HG03378 (cell line): ENCODE results near the gene MAMDC2.

ENCODE experiments used
- ATAC-seq: cut with Tn5 transposase; IDR thresholded peaks from one replicate; pipeline ENCODE4 v1.9.1; 2021; ENCODE audit warnings: mild to moderate bottlenecking, moderate library complexity; ENCODE audit not compliant: unreplicated experiment

MAMDC2 gene, protein sequence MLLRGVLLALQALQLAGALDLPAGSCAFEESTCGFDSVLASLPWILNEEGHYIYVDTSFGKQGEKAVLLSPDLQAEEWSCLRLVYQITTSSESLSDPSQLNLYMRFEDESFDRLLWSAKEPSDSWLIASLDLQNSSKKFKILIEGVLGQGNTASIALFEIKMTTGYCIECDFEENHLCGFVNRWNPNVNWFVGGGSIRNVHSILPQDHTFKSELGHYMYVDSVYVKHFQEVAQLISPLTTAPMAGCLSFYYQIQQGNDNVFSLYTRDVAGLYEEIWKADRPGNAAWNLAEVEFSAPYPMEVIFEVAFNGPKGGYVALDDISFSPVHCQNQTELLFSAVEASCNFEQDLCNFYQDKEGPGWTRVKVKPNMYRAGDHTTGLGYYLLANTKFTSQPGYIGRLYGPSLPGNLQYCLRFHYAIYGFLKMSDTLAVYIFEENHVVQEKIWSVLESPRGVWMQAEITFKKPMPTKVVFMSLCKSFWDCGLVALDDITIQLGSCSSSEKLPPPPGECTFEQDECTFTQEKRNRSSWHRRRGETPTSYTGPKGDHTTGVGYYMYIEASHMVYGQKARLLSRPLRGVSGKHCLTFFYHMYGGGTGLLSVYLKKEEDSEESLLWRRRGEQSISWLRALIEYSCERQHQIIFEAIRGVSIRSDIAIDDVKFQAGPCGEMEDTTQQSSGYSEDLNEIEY

GRCh38 chr9:70043689-70044489 is at the start of gene MAMDC2:
MAMDC2 (plus strand) TSS chr9:70043848; CDS start chr9:70044198, 350 bp downstream.
- no peak for ATAC-seq

DNA sequence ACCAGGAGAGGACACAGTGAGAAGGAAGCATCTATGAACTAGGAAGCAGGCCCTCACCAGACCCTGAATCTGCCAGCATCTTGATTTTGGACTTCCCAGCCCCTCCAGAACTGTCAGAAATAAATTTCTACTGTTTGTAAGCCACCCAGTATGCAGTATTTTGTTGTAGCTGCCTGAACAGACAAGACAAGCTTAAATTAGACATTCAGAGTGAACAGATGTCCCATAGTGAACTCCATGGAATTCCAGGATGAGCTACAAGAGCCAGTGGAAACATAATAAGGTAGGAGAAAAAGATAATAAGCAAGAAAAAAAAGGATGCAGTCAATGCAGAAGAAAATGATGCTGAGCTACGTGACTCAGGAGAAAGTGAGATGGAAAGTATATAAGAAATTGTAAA is 47.8 kb upstream of the MAMDC2 start:
- ATAC-seq = no peak

DNA sequence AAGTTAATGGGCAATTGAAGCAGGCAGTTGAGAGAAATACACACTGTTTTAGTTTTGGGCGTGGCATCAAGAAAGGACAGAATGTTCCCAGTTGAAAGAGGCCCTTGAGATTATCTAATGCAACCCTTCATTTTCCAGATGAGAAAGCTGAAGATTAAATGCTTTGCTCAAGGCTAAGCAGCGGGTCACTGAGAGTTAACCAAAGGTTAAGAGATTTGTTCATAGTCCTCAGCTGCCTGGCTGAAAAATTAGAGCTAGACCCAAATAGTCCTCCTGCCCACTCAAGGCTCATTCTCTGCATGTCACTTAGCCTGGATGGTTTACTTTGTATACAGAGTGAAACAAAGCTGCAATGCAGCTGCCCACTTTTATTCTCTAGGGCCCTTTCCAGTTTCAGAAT is 46.7 kb upstream of the MAMDC2 start:
- ATAC-seq = no peak

GRCh38 chr9:69997524-69997923 is 46.1 kb upstream of the MAMDC2 start:
- no peak for ATAC-seq

DNA sequence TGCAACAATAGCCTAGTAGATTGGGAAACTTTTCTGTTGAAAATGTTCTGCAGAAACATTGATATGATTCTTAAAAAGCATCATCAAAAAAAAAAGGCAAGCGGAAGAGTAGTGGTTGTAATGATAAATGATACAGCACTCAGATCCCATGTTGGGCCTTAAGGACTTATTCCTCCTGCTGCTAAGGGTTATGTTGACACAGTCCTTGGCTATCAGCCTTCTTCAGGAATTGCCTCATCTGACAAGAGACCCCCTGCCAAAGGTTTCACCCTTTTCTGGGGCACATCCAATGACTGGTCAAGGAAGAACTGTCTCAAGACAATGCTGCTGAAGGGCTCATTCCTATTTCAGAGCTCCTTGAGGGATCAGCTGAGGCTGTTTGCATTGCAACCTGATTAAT is 44.3 kb upstream of the MAMDC2 start:
- no peak for ATAC-seq

GRCh38 chr9:70000469-70000868 is 43.2 kb upstream of the MAMDC2 start:
- no peak for ATAC-seq

GRCh38 chr9:70003901-70004714 is 39.5 kb upstream of the MAMDC2 start:
- ATAC-seq = no peak

DNA sequence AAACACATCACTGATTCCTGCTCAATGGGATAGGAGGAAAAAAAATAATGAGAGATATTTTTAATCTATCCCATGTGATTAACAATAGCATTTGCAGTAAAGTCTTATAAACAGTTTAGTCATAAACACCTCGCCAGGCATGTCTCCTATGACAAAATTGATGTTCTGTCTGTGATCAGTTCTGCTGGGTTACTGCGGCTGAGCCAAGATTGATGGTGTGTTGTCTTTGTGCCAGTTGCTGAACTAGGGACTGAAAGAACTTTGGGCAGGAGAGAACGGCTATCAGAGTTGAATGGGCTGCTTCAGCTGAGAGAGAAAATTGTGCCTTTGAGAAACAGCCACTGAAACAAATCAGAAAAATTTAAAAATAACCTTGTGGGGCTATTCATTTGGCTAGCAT is 37.3 kb upstream of the MAMDC2 start:
- ATAC-seq = no peak

DNA sequence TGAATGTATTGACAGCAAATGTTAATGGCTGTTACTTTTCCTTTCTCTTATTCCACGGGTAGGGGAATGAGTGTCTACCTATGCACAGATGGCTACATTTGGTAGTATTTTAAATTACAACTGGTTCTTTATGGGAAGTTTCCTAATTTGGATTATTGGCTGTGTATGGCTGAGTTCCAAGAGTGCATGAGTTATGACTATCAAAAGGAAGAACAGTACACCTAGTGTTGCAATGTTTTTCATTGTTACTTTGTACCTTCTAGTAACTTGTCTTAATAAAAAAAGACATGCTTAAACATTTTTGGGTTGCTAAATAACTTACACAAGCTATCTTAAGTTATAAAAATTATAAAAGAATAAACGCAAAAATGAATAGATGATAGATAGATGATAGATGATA is 35.8 kb upstream of the MAMDC2 start:
- ATAC-seq = no peak

DNA sequence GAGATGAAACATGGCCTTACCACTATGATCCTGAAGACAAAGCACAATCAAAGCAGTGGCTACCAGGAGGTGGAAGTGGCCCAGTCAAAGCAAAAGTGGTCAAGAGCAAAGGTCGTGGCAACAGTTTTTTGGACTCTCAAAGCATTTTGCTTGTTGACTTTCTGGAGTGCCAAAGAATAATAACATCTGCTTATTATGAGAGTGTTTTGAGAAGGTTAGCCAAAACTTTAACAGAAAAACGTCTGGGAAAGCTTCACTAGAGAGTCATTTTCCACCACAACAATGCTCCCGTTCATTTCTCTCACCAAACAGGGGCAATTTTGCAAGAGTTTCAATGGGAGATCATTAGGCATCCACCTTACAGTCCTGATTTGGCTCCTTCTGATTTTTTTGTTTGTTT is 33.6 kb upstream of the MAMDC2 start:
- ATAC-seq = no peak

DNA sequence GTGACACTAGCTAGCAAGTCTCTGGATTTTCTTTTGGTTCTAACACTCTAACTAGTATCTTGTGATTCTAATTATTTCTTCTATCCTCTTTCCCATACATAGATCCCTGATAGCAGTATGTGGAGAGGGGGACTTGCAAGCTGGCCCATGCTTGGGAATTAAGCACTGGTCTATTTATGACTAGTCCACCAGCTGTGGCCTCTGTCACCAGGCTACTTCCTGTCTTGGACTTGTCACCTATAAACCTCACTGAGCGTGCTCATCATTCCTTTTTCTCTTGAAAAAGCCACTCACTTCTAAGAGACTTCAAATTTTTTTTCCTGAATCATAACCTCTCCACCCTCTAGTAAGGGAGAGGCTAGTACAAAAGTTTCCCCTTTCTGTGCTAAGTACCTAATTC is 32.3 kb upstream of the MAMDC2 start:
- no peak for ATAC-seq

DNA sequence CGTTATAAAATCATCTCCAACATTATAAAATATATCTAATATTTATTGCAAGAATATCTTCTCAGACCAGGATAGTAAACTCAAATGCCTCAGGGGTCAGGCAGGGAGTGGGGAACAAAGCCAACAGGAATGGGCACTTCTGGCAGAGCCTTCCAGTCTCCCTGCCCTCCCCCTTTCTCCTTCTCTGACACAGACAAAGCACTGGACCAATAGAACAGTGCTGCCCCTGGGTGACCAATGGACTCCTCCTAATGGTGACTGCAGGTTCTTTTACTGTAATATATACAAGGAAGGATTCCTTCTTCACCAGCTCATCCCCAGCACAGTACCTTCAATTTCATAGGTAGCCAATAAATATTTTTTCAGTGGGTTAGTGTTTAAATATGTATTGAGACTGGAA is 31.1 kb upstream of the MAMDC2 start:
- no peak for ATAC-seq

DNA sequence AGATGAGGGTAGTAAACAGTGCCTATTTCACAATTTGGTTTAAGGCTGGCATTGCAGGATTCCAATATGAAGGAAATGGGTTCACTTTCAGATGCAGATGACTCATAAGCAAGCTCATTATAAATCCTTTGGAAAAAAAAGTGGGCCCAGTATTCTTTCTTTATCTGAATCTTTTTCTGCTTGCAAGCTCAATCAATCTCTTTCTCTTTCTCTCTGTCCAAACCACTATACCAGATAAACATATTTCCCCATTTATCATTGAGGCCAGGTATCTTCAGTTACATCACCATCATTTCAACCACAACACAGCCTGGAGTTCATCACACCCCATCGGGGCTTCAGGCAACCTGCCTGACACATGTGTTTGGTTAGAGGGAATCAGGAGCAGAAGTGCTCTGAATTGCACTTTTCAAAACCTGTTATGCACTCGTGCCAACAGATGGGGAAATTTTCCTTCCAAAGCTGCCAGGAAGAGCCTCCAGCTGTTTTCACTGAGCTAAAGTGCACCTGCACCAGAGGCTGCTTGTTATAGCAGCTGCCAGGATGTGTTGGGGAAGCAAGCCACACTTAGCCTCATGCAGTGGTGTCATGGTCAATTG is 30.0 kb upstream of the MAMDC2 start:
- ATAC-seq = no peak

- ATAC-seq = no peak
Measured at GRCh38 chr9:70015099-70015498, 28.5 kb upstream of the MAMDC2 start.

DNA sequence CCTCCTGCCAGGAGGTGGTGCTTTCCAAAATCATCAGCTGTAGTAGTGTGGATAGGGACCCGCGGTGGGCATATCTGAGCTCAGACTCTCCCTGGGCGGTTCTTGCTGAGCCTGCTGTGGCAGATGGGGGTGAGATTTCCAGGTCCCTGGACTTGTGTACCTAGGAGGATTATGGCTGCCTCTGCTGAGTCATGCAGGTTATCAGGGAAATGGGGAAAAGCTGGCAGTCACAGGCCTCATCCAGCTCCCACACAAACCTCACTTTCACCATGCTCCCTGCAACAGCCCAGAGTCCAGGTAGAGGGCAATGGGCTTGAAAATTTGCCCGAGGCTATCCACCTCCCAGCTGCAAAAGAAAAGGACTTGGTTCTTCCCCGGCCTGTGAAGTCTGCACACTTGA is 23.4 kb upstream of the MAMDC2 start:
- ATAC-seq = no peak

- ATAC-seq = no peak
Measured at GRCh38 chr9:70020991-70021571, 22.6 kb upstream of the MAMDC2 start.

DNA sequence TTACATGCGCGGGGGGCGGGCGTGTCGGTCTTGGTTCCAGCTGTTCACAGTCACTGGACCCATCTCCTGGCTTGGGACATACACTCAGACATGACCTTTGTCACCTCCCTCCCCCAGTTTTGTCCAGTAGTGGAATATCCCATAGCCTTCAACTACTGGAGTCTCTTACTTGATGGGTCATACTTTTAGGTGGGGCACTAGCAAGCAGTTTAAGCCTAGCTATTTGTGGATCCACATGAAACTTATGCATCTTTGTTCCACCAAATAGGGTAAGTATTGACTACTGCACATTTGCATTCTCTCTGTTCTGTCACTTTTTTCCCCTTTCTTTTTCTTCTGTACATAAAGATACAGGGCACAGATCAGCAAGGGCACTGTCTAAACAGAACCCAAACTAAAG is 15.4 kb upstream of the MAMDC2 start:
- no peak for ATAC-seq

- no peak for ATAC-seq
Measured at GRCh38 chr9:70030156-70030555, 13.5 kb upstream of the MAMDC2 start.

DNA sequence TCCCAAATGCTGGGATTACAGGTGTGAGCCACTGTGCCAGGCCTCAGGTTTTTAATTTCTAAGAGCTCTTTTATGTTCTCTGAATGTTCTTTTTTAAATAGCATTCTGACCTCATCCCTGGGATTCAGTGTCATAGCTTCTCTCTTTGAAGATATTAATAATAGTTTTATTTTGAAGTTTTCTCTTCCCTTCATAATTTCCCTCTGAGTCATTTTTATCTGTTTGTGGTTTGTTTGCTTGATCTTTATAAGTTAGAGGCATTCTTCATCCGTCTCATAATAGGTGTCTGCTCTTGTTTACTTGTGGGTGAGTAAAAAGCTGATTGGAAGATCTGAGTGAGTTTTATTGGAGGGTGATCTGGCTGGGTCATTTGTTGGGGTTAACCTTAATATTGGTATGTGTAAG is 12.5 kb upstream of the MAMDC2 start:
- no peak for ATAC-seq

- no peak for ATAC-seq
Measured at GRCh38 chr9:70034271-70034711, 9.4 kb upstream of the MAMDC2 start.
